Stimulated activated CD8-positive, alpha-beta memory T cell treated with anti-CD3 and anti-CD28 coated beads, Interleukin-12 subunit alpha, Interleukin-12 subunit beta, amount 100 ng/mL, for 4 hours (primary cell): ENCODE data around the gene SPEM1.

Source experiments
- DNase-seq: peaks from one replicate; pipeline ENCODE4 v3.0.0-alpha.2; 2020; ENCODE audit warnings: low read depth

The SPEM1 gene

GRCh38 chr17:7440113-7440833, 20.1 kb downstream of the SPEM1 start:
- no peak for DNase-seq

- DNase-seq, result no peak
Measured at GRCh38 chr17:7440834-7441195, 20.7 kb downstream of the SPEM1 start.

- DNase-seq, result no peak
Measured at GRCh38 chr17:7441266-7441665, 21.1 kb downstream of the SPEM1 start.

- no peak for DNase-seq
Measured at GRCh38 chr17:7442142-7442541, 22.0 kb downstream of the SPEM1 start.

GRCh38 chr17:7443499-7444485, 23.7 kb downstream of the SPEM1 start:
- no peak for DNase-seq

GRCh38 chr17:7444682-7445618, 24.8 kb downstream of the SPEM1 start, which contains the start of gene CHRNB1:
TSS of gene CHRNB1 (plus strand) at chr17:7445061. CDS start at chr17:7445128, 67 bp downstream.
- no peak for DNase-seq

GRCh38 chr17:7445619-7445968, 25.5 kb downstream of the SPEM1 start:
- no peak for DNase-seq

GRCh38 chr17:7448461-7448860, 28.3 kb downstream of the SPEM1 start:
- no peak for DNase-seq

- DNase-seq, result no peak
Measured at GRCh38 chr17:7459961-7460545, 39.9 kb downstream of the SPEM1 start.

- no peak for DNase-seq
Measured at GRCh38 chr17:7460850-7461660, 40.9 kb downstream of the SPEM1 start.

- DNase-seq, result no peak
Measured at GRCh38 chr17:7462474-7463371, 42.6 kb downstream of the SPEM1 start.

- no peak for DNase-seq
Measured at GRCh38 chr17:7463372-7463846, 43.3 kb downstream of the SPEM1 start.

- no peak for DNase-seq
Measured at GRCh38 chr17:7464081-7464480, 44.0 kb downstream of the SPEM1 start.

GRCh38 chr17:7465597-7466275, 45.6 kb downstream of the SPEM1 start:
- DNase-seq, result no peak

GRCh38 chr17:7466318-7466638, 46.2 kb downstream of the SPEM1 start:
- no peak for DNase-seq

- no peak for DNase-seq
Measured at GRCh38 chr17:7466639-7467341, 46.7 kb downstream of the SPEM1 start.

GRCh38 chr17:7467498-7467897, 47.4 kb downstream of the SPEM1 start:
- DNase-seq, result no peak

- DNase-seq, result no peak
Measured at GRCh38 chr17:7468290-7468689, 48.2 kb downstream of the SPEM1 start.
